ENCODE measurements around the gene ALKBH8.

Gene ALKBH8

GRCh38 chr11:107494055-107494454, 71.5 kb downstream of the ALKBH8 start:
- no peak for DNase-seq
- no peak overlapping the region for H4K8ac ChIP-seq (ENCODE audit: low read depth, low read length)
- no CpG with 5 or more reads among the region's 1 CpG for WGBS (ENCODE audit: extremely low coverage, insufficient coverage, low lambda C conversion rate)
- H3K4me3 ChIP-seq (ENCODE audit: low read length): no peak overlapping the region
- no peak overlapping the region for H2BK15ac ChIP-seq (replicated peaks; ENCODE audit: low read depth)
- H3K23ac ChIP-seq (ENCODE audit: low read length): no peak overlapping the region
- no peak overlapping the region for H3K27ac ChIP-seq (ENCODE audit: low read depth, low read length)
- no peaks in the 10 kb centered on the region for H3K27me3 ChIP-seq (ENCODE audit: insufficient read depth, low read length, poor library complexity)
- no peak overlapping the region for H3K56ac ChIP-seq (ENCODE audit: low read length)
- no peak overlapping the region for H2BK5ac ChIP-seq (ENCODE audit: low read length)
- H4K5ac ChIP-seq (ENCODE audit: low read length): no peak overlapping the region
- H3K4me2 ChIP-seq (ENCODE audit: low read length): no peak overlapping the region
- no peak overlapping the region for H3K18ac ChIP-seq (ENCODE audit: low read length)
- no peaks in the 10 kb centered on the region for H3K36me3 ChIP-seq (ENCODE audit: control insufficient read depth, insufficient read depth, low read length)
- no peak overlapping the region for H3K9ac ChIP-seq (ENCODE audit: low read length)
- no peaks in the 10 kb centered on the region for H3K79me1 ChIP-seq (ENCODE audit: low read length)
- H3K4me1 ChIP-seq (ENCODE audit: control insufficient read depth, low read depth, low read length): no peaks in the 10 kb centered on the region
- H2AK5ac ChIP-seq (ENCODE audit: low read length): no peak overlapping the region
- no peaks in the 10 kb centered on the region for H3K79me2 ChIP-seq (ENCODE audit: control insufficient read depth, insufficient read depth, low read length)
- no peak overlapping the region for H3K4ac ChIP-seq (ENCODE audit: low read depth, low read length)
- no peak overlapping the region for H2BK120ac ChIP-seq (ENCODE audit: low read depth, low read length)

- Histone ChIP-seq H3K27me3 (ENCODE audit: insufficient read depth, low read length, poor library complexity) (no peaks in the 10 kb centered on the region), H3K4me3 (ENCODE audit: low read length) (no peak overlapping the region), H4K5ac (ENCODE audit: low read length) (no peak overlapping the region), H3K36me3 (ENCODE audit: control insufficient read depth, insufficient read depth, low read length) (no peaks in the 10 kb centered on the region), H3K56ac (ENCODE audit: low read length) (no peak overlapping the region), H2BK5ac (ENCODE audit: low read length) (no peak overlapping the region), H3K4me1 (ENCODE audit: control insufficient read depth, low read depth, low read length) (no peaks in the 10 kb centered on the region), H2AK5ac (ENCODE audit: low read length) (no peak overlapping the region), H3K18ac (ENCODE audit: low read length) (no peak overlapping the region), H3K79me2 (ENCODE audit: control insufficient read depth, insufficient read depth, low read length) (no peaks in the 10 kb centered on the region), H3K4ac (ENCODE audit: low read depth, low read length) (no peak overlapping the region), H3K4me2 (ENCODE audit: low read length) (no peak overlapping the region), H2BK120ac (ENCODE audit: low read depth, low read length) (no peak overlapping the region), H4K8ac (ENCODE audit: low read depth, low read length) (no peak overlapping the region), H2BK15ac (replicated peaks; ENCODE audit: low read depth) (no peak overlapping the region), H3K27ac (ENCODE audit: low read depth, low read length) (no peak overlapping the region), H3K9ac (ENCODE audit: low read length) (no peak overlapping the region), H3K23ac (ENCODE audit: low read length) (no peak overlapping the region), H3K79me1 (ENCODE audit: low read length) (no peaks in the 10 kb centered on the region)
- WGBS (ENCODE audit: extremely low coverage, insufficient coverage, low lambda C conversion rate): no CpG with 5 or more reads among the region's 1 CpG
- DNase-seq: no peak
These were observed 72.4 kb downstream of the ALKBH8 start for GRCh38 chr11:107493117-107493516.

- Histone ChIP-seq H3K56ac (ENCODE audit: low read length) (no peak overlapping the region), H2BK120ac (ENCODE audit: low read depth, low read length) (no peak overlapping the region), H3K4me2 (ENCODE audit: low read length) (no peak overlapping the region), H3K79me1 (ENCODE audit: low read length) (no peaks in the 10 kb centered on the region), H3K9ac (ENCODE audit: low read length) (no peak overlapping the region), H4K8ac (ENCODE audit: low read depth, low read length) (no peak overlapping the region), H2BK15ac (replicated peaks; ENCODE audit: low read depth) (no peak overlapping the region), H3K4ac (ENCODE audit: low read depth, low read length) (no peak overlapping the region), H2AK5ac (ENCODE audit: low read length) (no peak overlapping the region), H3K79me2 (ENCODE audit: control insufficient read depth, insufficient read depth, low read length) (no peaks in the 10 kb centered on the region), H4K5ac (ENCODE audit: low read length) (no peak overlapping the region), H3K4me1 (ENCODE audit: control insufficient read depth, low read depth, low read length) (no peaks in the 10 kb centered on the region), H3K36me3 (ENCODE audit: control insufficient read depth, insufficient read depth, low read length) (no peaks in the 10 kb centered on the region), H3K18ac (ENCODE audit: low read length) (no peak overlapping the region), H2BK5ac (ENCODE audit: low read length) (no peak overlapping the region), H3K4me3 (ENCODE audit: low read length) (no peak overlapping the region), H3K23ac (ENCODE audit: low read length) (no peak overlapping the region), H3K27ac (ENCODE audit: low read depth, low read length) (no peak overlapping the region), H3K27me3 (ENCODE audit: insufficient read depth, low read length, poor library complexity) (no peaks in the 10 kb centered on the region)
- WGBS (ENCODE audit: extremely low coverage, insufficient coverage, low lambda C conversion rate): no CpG with 5 or more reads among the region's 2 CpGs
- no peak for DNase-seq
These were observed 74.7 kb downstream of the ALKBH8 start for GRCh38 chr11:107490836-107491235.

- no peak overlapping the region for H3K18ac ChIP-seq (ENCODE audit: low read length)
- H2BK5ac ChIP-seq (ENCODE audit: low read length): no peak overlapping the region
- H3K4me2 ChIP-seq (ENCODE audit: low read length): no peak overlapping the region
- H4K8ac ChIP-seq (ENCODE audit: low read depth, low read length): no peak overlapping the region
- H2BK15ac ChIP-seq (replicated peaks; ENCODE audit: low read depth): no peak overlapping the region
- no peak overlapping the region for H3K9ac ChIP-seq (ENCODE audit: low read length)
- H3K27me3 ChIP-seq (ENCODE audit: insufficient read depth, low read length, poor library complexity): no peaks in the 10 kb centered on the region
- no peak overlapping the region for H4K5ac ChIP-seq (ENCODE audit: low read length)
- H2BK120ac ChIP-seq (ENCODE audit: low read depth, low read length): no peak overlapping the region
- H3K79me2 ChIP-seq (ENCODE audit: control insufficient read depth, insufficient read depth, low read length): no peaks in the 10 kb centered on the region
- H2AK5ac ChIP-seq (ENCODE audit: low read length): no peak overlapping the region
- H3K56ac ChIP-seq (ENCODE audit: low read length): no peak overlapping the region
- no peak overlapping the region for H3K23ac ChIP-seq (ENCODE audit: low read length)
- no peaks in the 10 kb centered on the region for H3K79me1 ChIP-seq (ENCODE audit: low read length)
- H3K4me1 ChIP-seq (ENCODE audit: control insufficient read depth, low read depth, low read length): no peaks in the 10 kb centered on the region
- no peak overlapping the region for H3K4me3 ChIP-seq (ENCODE audit: low read length)
- no peak for DNase-seq
- H3K27ac ChIP-seq (ENCODE audit: low read depth, low read length): no peak overlapping the region
- H3K36me3 ChIP-seq (ENCODE audit: control insufficient read depth, insufficient read depth, low read length): no peaks in the 10 kb centered on the region
- no peak overlapping the region for H3K4ac ChIP-seq (ENCODE audit: low read depth, low read length)
These were observed 83.3 kb downstream of the ALKBH8 start for GRCh38 chr11:107482234-107482633.

GRCh38 chr11:107478922-107479321, 86.6 kb downstream of the ALKBH8 start:
- no peak overlapping the region for H4K8ac ChIP-seq (ENCODE audit: low read depth, low read length)
- H2BK5ac ChIP-seq (ENCODE audit: low read length): no peak overlapping the region
- no peaks in the 10 kb centered on the region for H3K27me3 ChIP-seq (ENCODE audit: insufficient read depth, low read length, poor library complexity)
- H3K9ac ChIP-seq (ENCODE audit: low read length): no peak overlapping the region
- no peak overlapping the region for H2BK120ac ChIP-seq (ENCODE audit: low read depth, low read length)
- H3K4me2 ChIP-seq (ENCODE audit: low read length): no peak overlapping the region
- H3K56ac ChIP-seq (ENCODE audit: low read length): no peak overlapping the region
- no peaks in the 10 kb centered on the region for H3K36me3 ChIP-seq (ENCODE audit: control insufficient read depth, insufficient read depth, low read length)
- no peak overlapping the region for H4K5ac ChIP-seq (ENCODE audit: low read length)
- no peak overlapping the region for H3K23ac ChIP-seq (ENCODE audit: low read length)
- H3K4me3 ChIP-seq (ENCODE audit: low read length): no peak overlapping the region
- DNase-seq: no peak
- no peak overlapping the region for H3K18ac ChIP-seq (ENCODE audit: low read length)
- no peaks in the 10 kb centered on the region for H3K4me1 ChIP-seq (ENCODE audit: control insufficient read depth, low read depth, low read length)
- H3K27ac ChIP-seq (ENCODE audit: low read depth, low read length): no peak overlapping the region
- no peaks in the 10 kb centered on the region for H3K79me2 ChIP-seq (ENCODE audit: control insufficient read depth, insufficient read depth, low read length)
- H2BK15ac ChIP-seq (replicated peaks; ENCODE audit: low read depth): no peak overlapping the region
- no peak overlapping the region for H3K4ac ChIP-seq (ENCODE audit: low read depth, low read length)
- no peaks in the 10 kb centered on the region for H3K79me1 ChIP-seq (ENCODE audit: low read length)
- no peak overlapping the region for H2AK5ac ChIP-seq (ENCODE audit: low read length)

GRCh38 chr11:107477820-107478219, 87.7 kb downstream of the ALKBH8 start:
- Histone ChIP-seq H3K4me1 (ENCODE audit: control insufficient read depth, low read depth, low read length) (no peaks in the 10 kb centered on the region), H2BK15ac (replicated peaks; ENCODE audit: low read depth) (no peak overlapping the region), H4K8ac (ENCODE audit: low read depth, low read length) (no peak overlapping the region), H3K79me1 (ENCODE audit: low read length) (no peaks in the 10 kb centered on the region), H2AK5ac (ENCODE audit: low read length) (no peak overlapping the region), H3K18ac (ENCODE audit: low read length) (no peak overlapping the region), H2BK5ac (ENCODE audit: low read length) (no peak overlapping the region), H3K4me2 (ENCODE audit: low read length) (no peak overlapping the region), H3K23ac (ENCODE audit: low read length) (no peak overlapping the region), H3K9ac (ENCODE audit: low read length) (no peak overlapping the region), H3K36me3 (ENCODE audit: control insufficient read depth, insufficient read depth, low read length) (no peaks in the 10 kb centered on the region), H3K4me3 (ENCODE audit: low read length) (no peak overlapping the region), H3K79me2 (ENCODE audit: control insufficient read depth, insufficient read depth, low read length) (no peaks in the 10 kb centered on the region), H3K56ac (ENCODE audit: low read length) (no peak overlapping the region), H2BK120ac (ENCODE audit: low read depth, low read length) (no peak overlapping the region), H3K27me3 (ENCODE audit: insufficient read depth, low read length, poor library complexity) (no peaks in the 10 kb centered on the region), H3K27ac (ENCODE audit: low read depth, low read length) (no peak overlapping the region), H4K5ac (ENCODE audit: low read length) (no peak overlapping the region), H3K4ac (ENCODE audit: low read depth, low read length) (no peak overlapping the region)
- DNase-seq: no peak
- no CpG with 5 or more reads among the region's 3 CpGs for WGBS (ENCODE audit: extremely low coverage, insufficient coverage, low lambda C conversion rate)
